ENCODE measurements around the gene TBCD. TPM values are rescaled to one million over a fixed set of nuclear protein-coding genes. Genes with fewer than 3 reads are reported as not detected.

The TBCD gene
- total RNA-seq, 2 experiments from 2014 or later = 87.8 to 145 TPM

- POLR2A ChIA-PET = no interaction called here
- BruUV-seq (replicated peaks) = no TSS peak
- no peak overlapping the region for H3K4me2 ChIP-seq (ENCODE audit: low read length)
Observed at GRCh38 chr17:82832411-82832810, 80.5 kb downstream of the TBCD start.

GRCh38 chr17:82832881-82833475, 81.1 kb downstream of the TBCD start:
- H3K79me2 ChIP-seq (ENCODE audit: insufficient read depth, low read depth, low read length) = no peaks in the 10 kb centered on the region
- no peak overlapping the region for H3K27ac ChIP-seq (ENCODE audit: low read depth, low read length, poor library complexity, severe bottlenecking)
- BruUV-seq (replicated peaks) = no TSS peak
- no peaks in the 10 kb centered on the region for H3K4me1 ChIP-seq (ENCODE audit: insufficient read depth, low read length, poor library complexity, severe bottlenecking)
- TF ChIP-seq CTCF (conservative IDR thresholded peaks at IDR 0.05; ENCODE audit: low read length) (no peak), EZH2phosphoT487 (IDR thresholded peaks at IDR 0.05; ENCODE audit: borderline replicate concordance, low read depth, low read length) (no peak)
- H3K9me2 ChIP-seq (ENCODE audit: insufficient read depth, low read length) = no peaks in the 10 kb centered on the region
- CTCF ChIA-PET (ENCODE audit: unreplicated experiment) = no interaction called here
- no peak overlapping the region for H2AFZ ChIP-seq (ENCODE audit: low read length)
- intact Hi-C loops (cut with micrococcal nuclease; ENCODE audit: unreplicated experiment) = no loop called here
- no peaks in the 10 kb centered on the region for H4K20me1 ChIP-seq (ENCODE audit: insufficient read depth, low read length)
- no peak overlapping the region for H3K4me3 ChIP-seq (ENCODE audit: low read depth, low read length, poor library complexity, severe bottlenecking)
- peaks cover 29% of the 10 kb centered on the region for H3K36me3 ChIP-seq (ENCODE audit: insufficient read depth, low read length)
- no peak overlapping the region for H3K4me2 ChIP-seq (ENCODE audit: low read length)
- DNase-seq (ENCODE audit: low spot score) = no peak
- POLR2A ChIA-PET = no interaction called here
- no peaks in the 10 kb centered on the region for H3K9me3 ChIP-seq (ENCODE audit: low read length)

More at GRCh38 chr17:82832411-82832810, 80.5 kb downstream of the TBCD start:
- no peak overlapping the region for H3K4me3 ChIP-seq (ENCODE audit: low read depth, low read length, poor library complexity, severe bottlenecking)
- H3K27ac ChIP-seq (ENCODE audit: low read depth, low read length, poor library complexity, severe bottlenecking) = no peak overlapping the region
- H3K79me2 ChIP-seq (ENCODE audit: insufficient read depth, low read depth, low read length) = no peaks in the 10 kb centered on the region
- H3K9me2 ChIP-seq (ENCODE audit: insufficient read depth, low read length) = no peaks in the 10 kb centered on the region
- CTCF ChIA-PET (ENCODE audit: unreplicated experiment) = no interaction called here
- TF ChIP-seq EZH2phosphoT487 (IDR thresholded peaks at IDR 0.05; ENCODE audit: borderline replicate concordance, low read depth, low read length) (no peak), CTCF (conservative IDR thresholded peaks at IDR 0.05; ENCODE audit: low read length) (no peak)
- no peak overlapping the region for H2AFZ ChIP-seq (ENCODE audit: low read length)
- peaks cover 34% of the 10 kb centered on the region for H3K36me3 ChIP-seq (ENCODE audit: insufficient read depth, low read length)
- DNase-seq (ENCODE audit: low spot score) = no peak
- no peaks in the 10 kb centered on the region for H4K20me1 ChIP-seq (ENCODE audit: insufficient read depth, low read length)
- intact Hi-C loops (cut with micrococcal nuclease; ENCODE audit: unreplicated experiment) = no loop called here
- no peaks in the 10 kb centered on the region for H3K9me3 ChIP-seq (ENCODE audit: low read length)
- H3K4me1 ChIP-seq (ENCODE audit: insufficient read depth, low read length, poor library complexity, severe bottlenecking) = no peaks in the 10 kb centered on the region

GRCh38 chr17:82835122-82835521, 83.3 kb downstream of the TBCD start:
- Histone ChIP-seq H3K36me3 (ENCODE audit: insufficient read depth, low read length) (peaks cover 18% of the 10 kb centered on the region; the same call in 1 of the 2 replicates), H3K79me2 (ENCODE audit: insufficient read depth, low read depth, low read length) (no peaks in the 10 kb centered on the region), H3K27ac (ENCODE audit: low read depth, low read length, poor library complexity, severe bottlenecking) (no peak overlapping the region), H3K9me2 (ENCODE audit: insufficient read depth, low read length) (no peaks in the 10 kb centered on the region), H3K4me2 (ENCODE audit: low read length) (no peak overlapping the region), H3K4me3 (ENCODE audit: low read depth, low read length, poor library complexity, severe bottlenecking) (no peak overlapping the region), H3K4me1 (ENCODE audit: insufficient read depth, low read length, poor library complexity, severe bottlenecking) (no peaks in the 10 kb centered on the region), H4K20me1 (ENCODE audit: insufficient read depth, low read length) (no peaks in the 10 kb centered on the region), H3K9me3 (ENCODE audit: low read length) (no peaks in the 10 kb centered on the region), H2AFZ (ENCODE audit: low read length) (no peak overlapping the region)
- TF ChIP-seq CTCF (conservative IDR thresholded peaks at IDR 0.05; ENCODE audit: low read length) (no peak), EZH2phosphoT487 (IDR thresholded peaks at IDR 0.05; ENCODE audit: borderline replicate concordance, low read depth, low read length) (no peak)
- ChIA-PET CTCF (ENCODE audit: unreplicated experiment) (interaction anchor here (1.2 kb wide), 1 partner anchor 9 kb away, joined by 3 read pairs; no protein-coding TSS in a partner anchor), POLR2A (interaction anchor here (1.0 kb wide), 1 partner anchor 9 kb away, joined by 6 read pairs; no protein-coding TSS in a partner anchor)
- BruUV-seq (replicated peaks) = no TSS peak
- no peak for DNase-seq (ENCODE audit: low spot score)
- intact Hi-C loops (cut with micrococcal nuclease; ENCODE audit: unreplicated experiment) = no loop called here

Data from OCI-LY7 (cell line).